HL-60 (cell line): Measurements from ENCODE around the gene GMDS.

Source experiments
- DNase-seq, 2 experiments: peaks; one replicate each; pipeline ENCODE4 v3.0.0-alpha.2; 2010 to 2020; ENCODE audit warnings: low read depth in 1 of 2, low spot score in 1 of 2
- H3K27ac ChIP-seq: fragments of 250-450 bp; sonication (Bioruptor Pico); replicated peaks from 2 replicates; pipeline ENCODE4 v1.5.1; 2020; ENCODE audit warnings: mild to moderate bottlenecking, moderate library complexity
- H3K27me3 ChIP-seq: fragments of 250-450 bp; sonication (Bioruptor Pico); 2 replicates; pipeline ENCODE4 v1.5.1; 2021; ENCODE audit warnings: mild to moderate bottlenecking, moderate library complexity; ENCODE audit not compliant: insufficient read depth, poor library complexity, severe bottlenecking
- H3K4me3 ChIP-seq: replicated peaks from 2 replicates; pipeline ENCODE4 v1.5.1; 2011; ENCODE audit warnings: mild to moderate bottlenecking, control low read depth, low read length; ENCODE audit not compliant: insufficient read depth
- CTCF ChIP-seq: IDR thresholded peaks from one replicate; pipeline ENCODE4 v1.5.1; 2011; ENCODE audit warnings: low read length, control low read depth, inconsistent platforms; ENCODE audit not compliant: insufficient read depth
- GABPA ChIP-seq: IDR thresholded peaks from 2 replicates; pipeline ENCODE4 v1.6.1; 2012; ENCODE audit warnings: low read depth
- POLR2AphosphoS5 ChIP-seq: IDR thresholded peaks from 2 replicates; pipeline ENCODE4 v1.6.1; 2012; ENCODE audit warnings: low read depth
- REST ChIP-seq: IDR thresholded peaks from 2 replicates; pipeline ENCODE4 v1.6.1; 2012; ENCODE audit warnings: low read depth; ENCODE audit not compliant: insufficient replicate concordance
- SPI1 ChIP-seq: IDR thresholded peaks from 2 replicates; pipeline ENCODE4 v1.6.1; 2012; ENCODE audit warnings: low read depth, mild to moderate bottlenecking, borderline replicate concordance

The GMDS gene

GRCh38 chr6:1958257-1958656, 287.1 kb downstream of the GMDS start:
- no peak for TF ChIP-seq GABPA
- TF ChIP-seq REST = no peak
- no peak for TF ChIP-seq POLR2AphosphoS5
- TF ChIP-seq CTCF = no peak
- no peak for TF ChIP-seq SPI1
- no peak for DNase-seq
- Histone ChIP-seq H3K4me3 (no peak overlapping the region), H3K27me3 (no peaks in the 10 kb centered on the region), H3K27ac (no peak overlapping the region)

GRCh38 chr6:1957746-1958145, 287.7 kb downstream of the GMDS start:
- DNase-seq = no peak
- H3K27ac ChIP-seq = no peak overlapping the region
- no peaks in the 10 kb centered on the region for H3K27me3 ChIP-seq
- no peak for TF ChIP-seq SPI1
- TF ChIP-seq GABPA = no peak
- TF ChIP-seq CTCF = no peak
- no peak for TF ChIP-seq REST
- TF ChIP-seq POLR2AphosphoS5 = no peak
- no peak overlapping the region for H3K4me3 ChIP-seq

GRCh38 chr6:1952740-1953360, 292.6 kb downstream of the GMDS start:
- H3K27me3 ChIP-seq = no peaks in the 10 kb centered on the region
- H3K27ac ChIP-seq = no peak overlapping the region
- no peak for TF ChIP-seq POLR2AphosphoS5
- no peak for TF ChIP-seq GABPA
- no peak for TF ChIP-seq SPI1

DNA sequence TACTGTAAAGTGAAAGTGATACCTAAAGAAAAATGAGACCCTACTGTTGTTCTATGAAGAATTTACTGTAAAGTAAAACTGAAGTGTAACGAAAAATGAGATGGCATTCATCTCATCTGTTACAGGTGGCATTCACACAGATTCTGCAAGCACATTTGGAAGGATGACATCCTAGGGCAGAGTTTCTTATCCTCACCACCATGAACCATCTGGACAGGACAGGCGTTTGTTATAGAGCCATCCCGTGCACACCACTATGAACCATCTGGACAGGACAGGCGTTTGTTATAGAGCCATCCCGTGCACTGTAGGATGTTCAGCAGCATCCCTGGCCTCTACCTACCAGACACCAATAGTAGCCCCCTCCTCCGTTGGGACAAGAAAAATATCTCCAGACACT, 294.8 kb downstream of the GMDS start:
- H3K4me3 ChIP-seq = no peak overlapping the region
- no peak for DNase-seq
- no peak overlapping the region for H3K27ac ChIP-seq
- TF ChIP-seq REST = no peak
- TF ChIP-seq CTCF = no peak
- no peak for TF ChIP-seq SPI1
- TF ChIP-seq GABPA = no peak
- no peak for TF ChIP-seq POLR2AphosphoS5
- H3K27me3 ChIP-seq = no peaks in the 10 kb centered on the region

More at GRCh38 chr6:1952740-1953360, 292.6 kb downstream of the GMDS start:
- no peak for DNase-seq
- H3K4me3 ChIP-seq = no peak overlapping the region
